PC-3 (cell line): ENCODE results near the gene HOXD12.

Experiments used
- CTCF ChIP-seq: fragments of 300-600 bp; sonication (generic); conservative IDR thresholded peaks from 2 replicates; pipeline ENCODE4 v1.5.1; 2017; ENCODE audit warnings: antibody characterized with exemption, low read depth, mild to moderate bottlenecking, low read length
- EZH2 ChIP-seq: fragments of 300-600 bp; sonication (generic); IDR thresholded peaks from one replicate; pipeline ENCODE4 v1.6.1; 2017; ENCODE audit warnings: antibody characterized with exemption, mild to moderate bottlenecking, low read length; ENCODE audit not compliant: unreplicated experiment
- EZH2phosphoT487 ChIP-seq: fragments of 300-600 bp; sonication (generic); IDR thresholded peaks from 2 replicates; pipeline ENCODE4 v1.6.1; 2018; ENCODE audit warnings: mild to moderate bottlenecking, antibody characterized with exemption, low read length, borderline replicate concordance

DNA sequence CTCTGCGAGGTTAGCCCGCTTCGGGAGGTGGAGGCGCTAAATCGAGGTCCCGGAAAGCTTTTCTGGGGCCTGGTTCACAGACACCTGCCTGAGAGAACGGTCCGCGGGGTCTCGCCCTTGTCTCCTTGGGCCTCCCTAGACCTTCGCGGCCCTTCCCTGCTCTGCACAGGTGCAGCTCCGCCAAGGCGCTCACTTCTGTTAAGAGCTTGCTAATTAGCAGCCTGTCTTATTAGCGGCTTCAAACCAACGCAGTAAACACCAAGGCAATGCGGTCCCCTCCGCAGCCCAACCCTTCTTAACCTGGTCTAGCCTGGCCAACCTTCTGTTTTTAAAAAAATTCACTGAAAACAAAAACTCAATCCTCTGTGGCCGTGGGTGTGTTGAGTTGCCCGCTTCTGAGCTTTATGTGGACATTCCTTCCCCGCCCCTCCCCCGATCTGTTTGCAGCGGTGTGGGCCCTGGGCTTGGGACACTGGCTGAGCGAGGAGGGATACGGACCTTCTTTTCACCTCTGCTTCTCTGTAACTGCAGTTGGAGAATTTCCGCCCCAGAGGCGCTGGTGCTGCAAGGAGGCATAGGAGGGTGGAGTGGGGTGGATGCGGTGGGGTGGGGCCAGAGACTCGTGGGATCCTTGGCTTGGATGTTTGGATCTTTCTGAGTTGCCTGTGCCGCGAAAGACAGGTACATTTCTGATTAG, 48.4 kb downstream of the HOXD12 start:
- TF ChIP-seq CTCF (no peak), EZH2 (no peak), EZH2phosphoT487 (no peak)
